ENCODE measurements around the gene PFN4.

Gene PFN4

DNA sequence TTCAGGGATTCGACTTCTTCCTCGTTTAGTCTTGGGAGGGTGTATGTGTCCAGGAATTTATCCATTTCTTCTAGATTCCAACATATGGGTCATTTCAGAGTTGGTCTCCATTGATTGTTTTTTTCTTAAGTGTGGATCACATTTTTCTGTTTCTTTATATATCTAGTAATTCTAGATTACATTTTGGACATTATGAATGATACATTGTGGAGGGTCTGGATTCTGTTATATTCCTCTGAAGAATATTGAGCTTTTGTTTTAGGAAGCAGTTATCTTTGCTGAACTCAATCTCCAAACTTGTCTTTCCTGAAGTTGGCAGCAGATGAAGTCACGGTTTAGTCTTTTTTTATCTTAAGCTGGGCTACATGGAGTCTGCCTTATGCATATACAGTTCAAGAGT lies 9.4 kb upstream of the PFN4 start:
- ChIA-PET CTCF (no interaction called here), POLR2A (ENCODE audit: low non-redundant PET) (no interaction called here)
- no peak for DNase-seq (ENCODE audit: low spot score)
- H3K27ac ChIP-seq: no peak overlapping the region
- no peak for TF ChIP-seq CTCF (conservative IDR thresholded peaks at IDR 0.05; ENCODE audit: low read depth)

DNA sequence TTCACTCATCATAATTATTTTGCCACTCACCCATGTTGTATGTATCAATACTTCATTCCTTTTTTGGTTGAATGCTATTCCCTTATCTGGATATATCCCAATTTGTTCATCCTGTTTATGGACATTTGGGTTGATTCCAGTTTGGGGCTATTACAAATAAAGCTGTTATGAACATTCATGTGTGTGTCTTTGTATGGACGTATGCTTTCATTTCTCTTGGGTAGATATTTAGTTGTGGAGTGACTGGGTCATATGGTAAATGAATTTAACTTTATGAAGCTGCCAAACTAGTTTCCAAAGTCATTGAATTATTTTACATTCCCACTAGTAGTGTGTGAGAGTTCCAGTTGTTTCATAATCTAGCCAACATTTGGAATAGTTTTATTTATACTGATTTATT lies 2.8 kb upstream of the PFN4 start:
- ChIA-PET POLR2A (ENCODE audit: low non-redundant PET) (no interaction called here), CTCF (interaction anchor here (2.3 kb wide), 1 partner anchor 42 kb away, joined by 10 read pairs; the partner anchor contains the start of gene TP53I3)
- no peak for TF ChIP-seq CTCF (conservative IDR thresholded peaks at IDR 0.05; ENCODE audit: low read depth)
- no peak for DNase-seq (ENCODE audit: low spot score)
- no peak overlapping the region for H3K27ac ChIP-seq

DNA sequence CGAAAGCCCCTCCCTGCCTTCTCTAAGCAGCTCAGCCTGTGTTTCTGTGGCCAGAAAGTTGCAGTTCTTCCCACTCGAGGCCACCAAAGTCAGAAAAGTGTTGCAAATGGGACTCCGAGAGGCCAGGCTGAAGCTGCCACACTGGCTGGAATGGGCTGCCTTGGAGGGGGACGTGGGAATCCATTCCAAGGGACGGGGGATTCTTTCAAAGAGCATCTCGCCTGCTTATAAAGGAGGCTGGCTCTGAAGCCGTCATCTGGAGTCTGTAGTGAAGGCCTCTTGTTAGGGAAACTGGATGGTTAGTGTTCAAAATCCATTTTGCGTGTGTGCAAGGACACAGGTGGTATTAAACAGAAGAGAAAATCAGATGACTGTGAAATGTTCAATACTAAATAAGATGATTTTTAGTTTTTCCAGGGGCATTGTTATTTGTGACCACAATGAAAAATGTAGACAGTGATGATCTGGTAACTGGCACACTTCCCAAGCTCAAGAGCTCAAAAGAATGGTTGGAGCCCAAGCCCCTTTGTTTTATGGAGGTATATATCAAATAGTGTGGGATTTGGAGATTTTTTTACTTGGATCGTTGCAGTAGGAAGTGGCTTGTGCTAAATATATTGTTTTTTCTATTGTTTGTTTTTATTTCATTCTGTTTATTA lies 917 bp upstream of the PFN4 start:
- TF ChIP-seq CTCF (conservative IDR thresholded peaks at IDR 0.05; ENCODE audit: low read depth): no peak
- no peak for DNase-seq (ENCODE audit: low spot score)
- ChIA-PET POLR2A (ENCODE audit: low non-redundant PET) (no interaction called here), CTCF (interaction anchor here (1.0 to 2.3 kb wide), 2 partner anchors 19 to 40 kb away, joined by 4 to 10 read pairs; partner anchors contain the start of gene TP53I3)
- peak overlapping the region; percentile 72 for H3K27ac ChIP-seq

DNA sequence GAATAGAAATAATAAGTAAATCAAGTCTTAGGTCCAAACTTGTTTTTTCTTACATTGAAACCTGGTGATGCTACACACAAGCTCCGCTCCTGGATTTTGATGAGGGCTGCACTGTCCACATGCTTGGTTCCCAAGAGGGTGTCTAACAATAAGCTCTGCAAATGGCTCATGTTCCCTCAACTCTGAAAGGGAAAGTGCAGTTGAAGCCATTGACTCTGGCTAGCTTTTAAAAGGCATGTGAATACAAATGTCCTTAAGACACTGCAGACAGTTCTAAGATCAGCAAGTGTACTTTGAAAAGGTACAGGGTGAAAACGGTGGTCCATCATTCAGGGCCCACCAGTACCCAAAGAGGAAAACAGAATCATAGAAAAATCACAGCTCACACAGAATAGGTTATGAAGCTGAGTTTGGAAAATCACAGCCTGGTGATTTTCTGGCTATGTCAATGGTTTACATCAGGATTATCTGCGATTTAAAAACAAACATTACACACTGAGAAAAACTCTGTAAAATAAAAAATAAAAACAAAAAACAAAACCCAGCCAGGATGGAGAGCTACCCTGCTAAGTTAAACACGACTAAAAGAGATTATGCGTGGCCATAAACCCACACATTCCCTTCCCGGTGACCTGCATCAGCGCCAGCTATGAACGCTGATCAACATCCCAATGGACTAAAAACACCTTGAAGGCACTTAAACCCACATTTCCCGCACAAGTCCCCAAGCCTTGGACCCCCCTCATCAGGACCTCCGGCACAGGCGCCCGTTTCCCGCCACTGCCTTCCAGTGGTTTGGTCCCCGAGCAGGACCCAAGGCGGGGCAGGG lies 554 bp downstream of the PFN4 start:
- H3K27ac ChIP-seq: peak overlapping the region; percentile 72
- POLR2A ChIA-PET (ENCODE audit: low non-redundant PET): interaction anchor here (0.6 kb wide), 1 partner anchor 194 kb away, joined by 3 read pairs; no protein-coding TSS in a partner anchor
- CTCF ChIA-PET: interaction anchor here (0.6 to 0.7 kb wide), 2 partner anchors 32 to 38 kb away, joined by 4 to 6 read pairs; partner anchors contain the start of gene TP53I3
- DNase-seq (ENCODE audit: low spot score): no peak
- TF ChIP-seq CTCF (conservative IDR thresholded peaks at IDR 0.05; ENCODE audit: low read depth): no peak

GRCh38 chr2:24121469-24121868 lies 1.7 kb downstream of the PFN4 start:
- no peak for DNase-seq (ENCODE audit: low spot score)
- ChIA-PET CTCF (interaction anchor here (0.7 kb wide), 1 partner anchor 297 kb away, joined by 3 read pairs; no protein-coding TSS in a partner anchor), POLR2A (ENCODE audit: low non-redundant PET) (no interaction called here)
- no peak for TF ChIP-seq CTCF (conservative IDR thresholded peaks at IDR 0.05; ENCODE audit: low read depth)
- no peak overlapping the region for H3K27ac ChIP-seq

DNA sequence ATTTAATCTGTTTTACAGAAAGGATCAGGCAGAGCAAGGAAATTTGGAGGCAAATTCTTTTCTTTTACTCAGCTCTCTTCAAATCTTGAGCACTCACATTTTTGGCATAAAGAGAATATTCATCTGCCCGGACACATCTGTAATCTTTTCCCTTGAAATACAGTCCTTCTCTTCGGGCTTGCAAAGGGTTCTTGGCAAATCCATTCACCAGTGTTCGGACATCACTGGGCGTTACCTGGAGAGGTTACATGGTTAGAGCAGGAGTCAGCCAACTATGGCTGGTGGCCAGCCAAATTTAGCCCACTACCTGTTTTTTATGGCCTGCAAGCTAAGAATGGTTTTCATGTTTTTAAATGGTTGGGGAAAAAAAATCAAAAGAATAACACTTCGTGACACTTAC lies 2.1 kb downstream of the PFN4 start:
- POLR2A ChIA-PET (ENCODE audit: low non-redundant PET): no interaction called here

More for the DNA sequence above, 2.1 kb downstream of the PFN4 start:
- no peak overlapping the region for H3K27ac ChIP-seq
- CTCF ChIA-PET: interaction anchor here (0.7 kb wide), 1 partner anchor 296 kb away, joined by 3 read pairs; no protein-coding TSS in a partner anchor
- no peak for DNase-seq (ENCODE audit: low spot score)
- no peak for TF ChIP-seq CTCF (conservative IDR thresholded peaks at IDR 0.05; ENCODE audit: low read depth)

Measured in RWPE1 (cell line).